Loucy (cell line): ENCODE results near the gene SEC11C.

Source experiments
- H2AFZ ChIP-seq: fragments of 200-600 bp; sonication (generic); 2 replicates; pipeline ENCODE4 v1.6.0; 2016; ENCODE audit warnings: antibody characterized with exemption, mild to moderate bottlenecking, low read length, moderate library complexity
- H3F3A ChIP-seq: fragments of 200-600 bp; 2 replicates; pipeline ENCODE4 v1.6.0; 2016; ENCODE audit warnings: antibody characterized with exemption, low read depth, mild to moderate bottlenecking
- H3K27me3 ChIP-seq: fragments of 200-600 bp; sonication (generic); 2 replicates; pipeline ENCODE4 v1.6.1; 2014; ENCODE audit warnings: low read length, mild to moderate bottlenecking; ENCODE audit not compliant: insufficient read depth, poor library complexity, severe bottlenecking
- H3K36me3 ChIP-seq: fragments of 200-600 bp; sonication (generic); 2 replicates; pipeline ENCODE4 v1.6.1; 2016; ENCODE audit warnings: low read length; ENCODE audit not compliant: insufficient read depth
- H3K4me1 ChIP-seq: fragments of 200-600 bp; sonication (generic); 2 replicates; pipeline ENCODE4 v1.5.1; 2014; ENCODE audit warnings: low read length, mild to moderate bottlenecking; ENCODE audit not compliant: insufficient read depth, poor library complexity, severe bottlenecking
- H3K4me2 ChIP-seq: fragments of 200-600 bp; sonication (generic); 2 replicates; pipeline ENCODE4 v1.6.0; 2014; ENCODE audit warnings: antibody characterized with exemption, low read length, low read depth, mild to moderate bottlenecking; ENCODE audit not compliant: poor library complexity, severe bottlenecking
- H3K4me3 ChIP-seq: fragments of 200-600 bp; sonication (generic); 2 replicates; pipeline ENCODE4 v1.5.1; 2014; ENCODE audit warnings: low read length, mild to moderate bottlenecking, mixed read lengths; ENCODE audit not compliant: poor library complexity, severe bottlenecking
- H3K79me2 ChIP-seq: fragments of 200-600 bp; sonication (generic); 2 replicates; pipeline ENCODE4 v1.6.1; 2014; ENCODE audit warnings: low read length; ENCODE audit not compliant: insufficient read depth
- H3K9ac ChIP-seq: fragments of 200-600 bp; sonication (generic); 2 replicates; pipeline ENCODE4 v1.6.0; 2014; ENCODE audit warnings: mild to moderate bottlenecking, low read depth, low read length, moderate library complexity; ENCODE audit not compliant: poor library complexity, severe bottlenecking
- H3K9me2 ChIP-seq: fragments of 200-600 bp; sonication (generic); replicated peaks from 2 replicates; pipeline ENCODE4 v1.6.1; 2016; ENCODE audit warnings: low read depth, low read length, mixed read lengths
- H3K9me3 ChIP-seq: fragments of 200-600 bp; sonication (generic); 2 replicates; pipeline ENCODE4 v1.6.1; 2014; ENCODE audit warnings: mild to moderate bottlenecking, antibody characterized with exemption, low read length, low read depth; ENCODE audit not compliant: insufficient read depth
- H4K20me1 ChIP-seq: fragments of 200-600 bp; sonication (generic); 2 replicates; pipeline ENCODE4 v1.6.0; 2014; ENCODE audit warnings: antibody characterized with exemption, low read length, mild to moderate bottlenecking; ENCODE audit not compliant: insufficient read depth, poor library complexity, severe bottlenecking
- EZH2phosphoT487 ChIP-seq: fragments of 200-600 bp; IDR thresholded peaks from 2 replicates; pipeline ENCODE4 v1.6.1; 2018; ENCODE audit warnings: antibody characterized with exemption, mild to moderate bottlenecking, moderate library complexity, borderline replicate concordance
- TF ChIP-seq, protein P1 (sequence below): fragments of 200-600 bp; sonication (generic); conservative IDR thresholded peaks from 2 replicates; pipeline ENCODE4 v1.5.1; 2014; ENCODE audit warnings: mild to moderate bottlenecking, antibody characterized with exemption, low read length

Gene SEC11C

DNA sequence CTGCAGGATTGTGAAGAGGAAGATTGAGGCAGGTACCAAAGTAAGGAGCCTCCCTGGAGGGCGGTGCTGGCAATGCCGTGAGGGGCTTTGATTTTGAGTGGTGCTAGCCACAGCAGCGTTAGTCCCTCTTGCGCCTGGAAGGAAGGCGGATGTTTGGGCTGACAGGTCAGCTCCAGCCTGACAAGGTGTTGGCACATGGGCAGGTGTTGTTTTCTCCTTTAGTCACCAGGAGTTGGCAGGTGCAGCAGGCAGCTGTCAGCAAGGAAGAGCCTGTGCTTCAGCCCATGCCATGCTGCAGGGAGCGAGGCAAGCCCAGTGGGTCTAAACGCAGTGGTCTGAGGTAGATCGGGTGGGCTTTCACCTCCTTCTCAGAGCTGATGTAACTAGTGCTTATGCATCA, 8.5 kb downstream of the SEC11C start:
- Histone ChIP-seq H3K79me2 (no peaks in the 10 kb centered on the region), H3K9me3 (no peaks in the 10 kb centered on the region), H3K4me2 (no peak overlapping the region), H3K9me2 (no peaks in the 10 kb centered on the region), H3K27me3 (no peaks in the 10 kb centered on the region), H4K20me1 (no peaks in the 10 kb centered on the region), H3K9ac (no peak overlapping the region), H3K4me1 (peaks cover 2% of the 10 kb centered on the region), H3K4me3 (no peak overlapping the region), H3K36me3 (peaks cover 19% of the 10 kb centered on the region; the same call in 1 of the 2 replicates), H2AFZ (no peak overlapping the region), H3F3A (no peaks in the 10 kb centered on the region)
- TF ChIP-seq, protein P1, sequence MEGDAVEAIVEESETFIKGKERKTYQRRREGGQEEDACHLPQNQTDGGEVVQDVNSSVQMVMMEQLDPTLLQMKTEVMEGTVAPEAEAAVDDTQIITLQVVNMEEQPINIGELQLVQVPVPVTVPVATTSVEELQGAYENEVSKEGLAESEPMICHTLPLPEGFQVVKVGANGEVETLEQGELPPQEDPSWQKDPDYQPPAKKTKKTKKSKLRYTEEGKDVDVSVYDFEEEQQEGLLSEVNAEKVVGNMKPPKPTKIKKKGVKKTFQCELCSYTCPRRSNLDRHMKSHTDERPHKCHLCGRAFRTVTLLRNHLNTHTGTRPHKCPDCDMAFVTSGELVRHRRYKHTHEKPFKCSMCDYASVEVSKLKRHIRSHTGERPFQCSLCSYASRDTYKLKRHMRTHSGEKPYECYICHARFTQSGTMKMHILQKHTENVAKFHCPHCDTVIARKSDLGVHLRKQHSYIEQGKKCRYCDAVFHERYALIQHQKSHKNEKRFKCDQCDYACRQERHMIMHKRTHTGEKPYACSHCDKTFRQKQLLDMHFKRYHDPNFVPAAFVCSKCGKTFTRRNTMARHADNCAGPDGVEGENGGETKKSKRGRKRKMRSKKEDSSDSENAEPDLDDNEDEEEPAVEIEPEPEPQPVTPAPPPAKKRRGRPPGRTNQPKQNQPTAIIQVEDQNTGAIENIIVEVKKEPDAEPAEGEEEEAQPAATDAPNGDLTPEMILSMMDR = no peak
- no peak for TF ChIP-seq EZH2phosphoT487

DNA sequence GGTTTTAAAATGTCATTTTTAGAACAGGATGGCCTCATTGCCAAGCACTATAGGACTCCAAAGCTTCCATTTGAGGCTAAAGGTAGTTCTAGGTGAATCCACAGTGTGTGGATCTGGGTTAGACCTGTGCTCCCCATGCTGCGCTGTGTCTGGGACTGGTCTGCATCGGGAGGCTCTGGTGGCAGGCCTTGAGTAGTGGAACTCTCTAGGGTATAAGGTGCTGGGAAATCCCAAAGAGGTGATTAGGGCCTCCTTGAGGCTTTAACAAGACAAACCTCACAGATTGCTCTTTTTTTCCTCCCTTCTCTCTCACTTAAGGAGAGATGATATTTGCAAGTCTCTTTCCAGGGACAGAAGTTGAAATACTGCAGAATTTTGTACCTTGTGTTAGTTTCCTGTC, 9.3 kb downstream of the SEC11C start:
- Histone ChIP-seq H4K20me1 (no peaks in the 10 kb centered on the region), H2AFZ (no peak overlapping the region), H3K9me2 (no peaks in the 10 kb centered on the region), H3F3A (no peaks in the 10 kb centered on the region), H3K36me3 (peaks cover 22% of the 10 kb centered on the region; the same call in 1 of the 2 replicates), H3K9me3 (no peaks in the 10 kb centered on the region), H3K27me3 (no peaks in the 10 kb centered on the region), H3K4me1 (peaks cover 2% of the 10 kb centered on the region), H3K4me2 (no peak overlapping the region), H3K9ac (no peak overlapping the region), H3K4me3 (no peak overlapping the region), H3K79me2 (no peaks in the 10 kb centered on the region)
- TF ChIP-seq, protein P1 = no peak
- no peak for TF ChIP-seq EZH2phosphoT487

DNA sequence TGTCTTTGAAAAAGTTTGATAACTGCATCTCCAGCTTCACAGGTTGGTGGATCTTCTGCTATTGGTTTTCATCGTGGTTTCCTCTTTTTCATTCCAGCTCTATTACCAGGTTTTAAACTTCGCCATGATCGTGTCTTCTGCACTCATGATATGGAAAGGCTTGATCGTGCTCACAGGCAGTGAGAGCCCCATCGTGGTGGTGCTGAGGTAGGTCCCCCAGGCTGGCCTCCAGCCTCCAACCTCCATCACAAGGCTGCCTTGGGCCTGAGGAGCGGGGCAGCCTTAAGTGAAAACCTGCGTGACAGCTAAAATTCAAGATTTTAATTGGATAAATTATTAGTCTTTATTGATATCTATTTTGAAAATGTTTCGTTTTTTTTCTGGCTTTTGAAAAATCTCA, 9.7 kb downstream of the SEC11C start:
- no peaks in the 10 kb centered on the region for H3K79me2 ChIP-seq
- no peak for TF ChIP-seq EZH2phosphoT487
- H3K4me1 ChIP-seq = peaks cover 2% of the 10 kb centered on the region
- H3K4me2 ChIP-seq = no peak overlapping the region
- H3K36me3 ChIP-seq = peaks cover 22% of the 10 kb centered on the region; the same call in 1 of the 2 replicates
- no peak overlapping the region for H3K9ac ChIP-seq
- no peaks in the 10 kb centered on the region for H3K9me2 ChIP-seq
- no peaks in the 10 kb centered on the region for H4K20me1 ChIP-seq
- H3K9me3 ChIP-seq = no peaks in the 10 kb centered on the region
- H3K27me3 ChIP-seq = no peaks in the 10 kb centered on the region
- no peak overlapping the region for H3K4me3 ChIP-seq
- H2AFZ ChIP-seq = no peak overlapping the region
- no peaks in the 10 kb centered on the region for H3F3A ChIP-seq

DNA sequence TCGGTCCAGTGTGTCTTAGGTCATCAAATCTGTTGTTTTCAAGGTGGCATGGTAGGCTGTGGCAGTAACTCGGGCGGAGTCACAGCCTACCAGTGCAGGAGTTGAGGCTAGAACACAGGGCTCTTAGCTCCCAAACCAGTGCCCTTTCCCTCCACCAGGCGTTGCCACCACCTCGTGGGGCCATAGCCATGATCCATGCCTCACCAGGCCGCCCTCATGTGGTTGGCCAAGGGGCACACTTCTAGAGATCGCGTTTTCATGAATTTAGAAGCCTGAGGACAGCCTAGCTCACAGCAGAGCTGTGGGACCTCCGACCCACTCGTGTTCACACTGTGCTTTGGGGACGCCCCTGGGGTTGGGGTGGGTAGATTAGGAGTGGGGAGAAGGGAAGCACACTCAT, 10.6 kb downstream of the SEC11C start:
- no peaks in the 10 kb centered on the region for H3K9me2 ChIP-seq
- H4K20me1 ChIP-seq = no peaks in the 10 kb centered on the region
- H3F3A ChIP-seq = no peaks in the 10 kb centered on the region
- H3K4me1 ChIP-seq = peaks cover 2% of the 10 kb centered on the region
- no peaks in the 10 kb centered on the region for H3K27me3 ChIP-seq
- H3K79me2 ChIP-seq = no peaks in the 10 kb centered on the region
- peaks cover 22% of the 10 kb centered on the region; the same call in 1 of the 2 replicates for H3K36me3 ChIP-seq
- no peak overlapping the region for H3K4me3 ChIP-seq
- H3K9ac ChIP-seq = no peak overlapping the region
- no peak overlapping the region for H3K4me2 ChIP-seq
- H3K9me3 ChIP-seq = no peaks in the 10 kb centered on the region
- no peak for TF ChIP-seq EZH2phosphoT487
- TF ChIP-seq, protein P1 = 0 out of 2 replicates have a peak, but pooled peaks have one; percentile 18
- no peak overlapping the region for H2AFZ ChIP-seq
